WTC11 (cell line): ENCODE results near the gene INTS6L. TPM values are rescaled to one million over a fixed set of nuclear protein-coding genes. Genes with fewer than 3 reads are reported as not detected.

ENCODE experiments used
- ATAC-seq: fragments of 200-7000 bp; cut with Tn5 transposase; 2 replicates; pipeline ENCODE4 v1.10.0; 2021; ENCODE audit warnings: mild to moderate bottlenecking, moderate library complexity
- CTCF ChIA-PET: fragments of 300-600 bp; sonication (Branson Sonifier 250); formaldehyde crosslinking; loops from one replicate; lab custom pipeline; 2021; ENCODE audit warnings: antibody characterized with exemption; lab: Charles Lee
- POLR2A ChIA-PET: fragments of 350-600 bp; sonication (Branson Sonifier 250); formaldehyde crosslinking; loops from one replicate; lab custom pipeline; 2021; ENCODE audit warnings: antibody characterized with exemption; lab: Charles Lee
- DNase-seq: peaks from one replicate; pipeline ENCODE4 v3.0.0; 2021; ENCODE audit warnings: low spot score
- H3K27ac Mint-ChIP-seq: 2 replicates; pipeline ENCODE4 v1.8.0; 2021; ENCODE audit warnings: mixed read lengths
- H3K27me3 Mint-ChIP-seq: 2 replicates; pipeline ENCODE4 v1.8.0; 2021; ENCODE audit warnings: low read depth, mild to moderate bottlenecking, moderate library complexity, mixed read lengths
- H3K36me3 Mint-ChIP-seq: 2 replicates; pipeline ENCODE4 v1.8.0; 2021; ENCODE audit warnings: mixed read lengths
- H3K4me1 Mint-ChIP-seq: 2 replicates; pipeline ENCODE4 v1.8.0; 2022; ENCODE audit warnings: mixed read lengths
- H3K4me3 Mint-ChIP-seq: 2 replicates; pipeline ENCODE4 v1.8.0; 2021; ENCODE audit warnings: mild to moderate bottlenecking, moderate library complexity, mixed read lengths
- H3K9me3 Mint-ChIP-seq: 2 replicates; pipeline ENCODE4 v1.8.0; 2021; ENCODE audit warnings: mixed read lengths
- CDX4 ChIP-seq: fragments of 250-450 bp; sonication (Bioruptor Pico); IDR thresholded peaks from 2 replicates; pipeline ENCODE4 v1.9.0; 2021; ENCODE audit warnings: moderate library complexity, mild to moderate bottlenecking, inconsistent platforms, borderline replicate concordance
- CREM ChIP-seq: sonication (generic); formaldehyde crosslinking; IDR thresholded peaks from 2 replicates; pipeline ENCODE4 v1.8.1; 2022; ENCODE audit warnings: mild to moderate bottlenecking, missing genetic modification reagents, moderate library complexity
- E2F1 ChIP-seq: sonication (generic); formaldehyde crosslinking; IDR thresholded peaks from 2 replicates; pipeline ENCODE4 v1.8.0; 2022; ENCODE audit warnings: mild to moderate bottlenecking, missing genetic modification reagents
- ETV6 ChIP-seq: sonication (generic); formaldehyde crosslinking; IDR thresholded peaks from 2 replicates; pipeline ENCODE4 v1.8.1; 2022; ENCODE audit warnings: mild to moderate bottlenecking, missing genetic modification reagents
- FOXJ3 ChIP-seq: sonication (generic); formaldehyde crosslinking; IDR thresholded peaks from 2 replicates; pipeline ENCODE4 v1.9.0; 2021; ENCODE audit warnings: missing genetic modification reagents, mild to moderate bottlenecking, borderline replicate concordance
- FOXP4 ChIP-seq: sonication (generic); formaldehyde crosslinking; IDR thresholded peaks from 2 replicates; pipeline ENCODE4 v1.8.0; 2022; ENCODE audit warnings: mild to moderate bottlenecking, missing genetic modification reagents
- GABPB1 ChIP-seq: sonication (generic); formaldehyde crosslinking; IDR thresholded peaks from 2 replicates; pipeline ENCODE4 v1.8.1; 2023; ENCODE audit warnings: mild to moderate bottlenecking, missing genetic modification reagents
- JUN ChIP-seq: sonication (generic); formaldehyde crosslinking; IDR thresholded peaks from 2 replicates; pipeline ENCODE4 v1.8.0; 2023; ENCODE audit warnings: mild to moderate bottlenecking, missing genetic modification reagents
- MLX ChIP-seq: sonication (generic); formaldehyde crosslinking; IDR thresholded peaks from 2 replicates; pipeline ENCODE4 v1.8.1; 2023; ENCODE audit warnings: mild to moderate bottlenecking, missing genetic modification reagents, moderate library complexity
- NFATC4 ChIP-seq: fragments of 250-450 bp; sonication (Bioruptor Pico); IDR thresholded peaks from 2 replicates; pipeline ENCODE4 v1.9.0; 2021; ENCODE audit warnings: mild to moderate bottlenecking
- RORB ChIP-seq: fragments of 250-450 bp; sonication (Bioruptor Pico); IDR thresholded peaks from 2 replicates; pipeline ENCODE4 v1.9.0; 2021; ENCODE audit warnings: mild to moderate bottlenecking
- TEAD1 ChIP-seq: sonication (generic); formaldehyde crosslinking; IDR thresholded peaks from 2 replicates; pipeline ENCODE4 v1.8.0; 2022; ENCODE audit warnings: mild to moderate bottlenecking, missing genetic modification reagents
- TEAD4 ChIP-seq: sonication (generic); formaldehyde crosslinking; IDR thresholded peaks from 2 replicates; pipeline ENCODE4 v1.8.0; 2022; ENCODE audit warnings: mild to moderate bottlenecking, missing genetic modification reagents
- USF1 ChIP-seq: sonication (generic); formaldehyde crosslinking; IDR thresholded peaks from 2 replicates; pipeline ENCODE4 v1.8.0; 2022; ENCODE audit warnings: mild to moderate bottlenecking, missing genetic modification reagents
- ZNF423 ChIP-seq: fragments of 250-450 bp; sonication (Bioruptor Pico); IDR thresholded peaks from 2 replicates; pipeline ENCODE4 v2.1.2; 2022; ENCODE audit warnings: mild to moderate bottlenecking, moderate library complexity
- ZNF532 ChIP-seq: fragments of 250-450 bp; sonication (Bioruptor Pico); IDR thresholded peaks from 2 replicates; pipeline ENCODE4 v1.9.0; 2021; ENCODE audit warnings: mild to moderate bottlenecking, borderline replicate concordance
- ZSCAN18 ChIP-seq: fragments of 250-450 bp; sonication (Bioruptor Pico); IDR thresholded peaks from 2 replicates; pipeline ENCODE4 v2.1.2; 2022; ENCODE audit warnings: mild to moderate bottlenecking, moderate library complexity
- total RNA-seq: library from RNA; stranded (reverse); gene quantifications from 3 replicates; pipeline ENCODE4 v1.2.3, GENCODE V29; 2021

INTS6L gene
- total RNA-seq, 1 experiment from 2014 or later, result 5.4 TPM

- no peaks in the 10 kb centered on the region for H3K9me3 Mint-ChIP-seq
- no peak for TF ChIP-seq TEAD1 (CRISPR knock-in tag)
- no peak for TF ChIP-seq ZNF532
- TF ChIP-seq CDX4, result no peak
- no peak for TF ChIP-seq ETV6 (CRISPR knock-in tag)
- TF ChIP-seq CREM (CRISPR knock-in tag), result no peak
- no peak for TF ChIP-seq FOXJ3 (CRISPR knock-in tag)
- no peak for TF ChIP-seq RORB
- no peak for TF ChIP-seq ZNF423 (CRISPR knock-in tag)
- TF ChIP-seq TEAD4 (CRISPR knock-in tag), result no peak
- TF ChIP-seq USF1, result no peak
- no peak for TF ChIP-seq FOXP4 (CRISPR knock-in tag)
- no peak for TF ChIP-seq E2F1 (CRISPR knock-in tag)
- TF ChIP-seq GABPB1 (CRISPR knock-in tag), result no peak
- no peak for TF ChIP-seq ZSCAN18
- no peak for TF ChIP-seq NFATC4 (CRISPR knock-in tag)
- no peak for TF ChIP-seq JUN (CRISPR knock-in tag)
- no peak for TF ChIP-seq MLX (CRISPR knock-in tag)
- DNase-seq (no peak), ATAC-seq (no peak)
- H3K36me3 Mint-ChIP-seq, result no peaks in the 10 kb centered on the region
- no peak overlapping the region for H3K4me3 Mint-ChIP-seq
- CTCF ChIA-PET, result no interaction called here
- peaks cover 20% of the 10 kb centered on the region for H3K4me1 Mint-ChIP-seq
- POLR2A ChIA-PET, result no interaction called here
- H3K27ac Mint-ChIP-seq, result no peak overlapping the region
- H3K27me3 Mint-ChIP-seq, result no peaks in the 10 kb centered on the region
Observed at GRCh38 chrX:135531813-135532212, 11.4 kb downstream of the INTS6L start.
